Suprapubic skin (tissue), 4 donors: ENCODE measurements around the gene MMAB. TPM values are rescaled to one million over a fixed set of nuclear protein-coding genes. Genes with fewer than 3 reads are reported as not detected.

Experiments
- DNase-seq, 2 donors: peaks; one replicate each; pipeline ENCODE4 v3.0.0-alpha.2; 2019; ENCODE audit warnings: low spot score in 2 of 2
- H3K27ac ChIP-seq: fragments of 200-600 bp; sonication (generic); one replicate; pipeline ENCODE4 v1.5.1; 2019
- H3K27me3 ChIP-seq: fragments of 200-600 bp; sonication (generic); one replicate; pipeline ENCODE4 v1.5.1; 2019
- H3K36me3 ChIP-seq: fragments of 200-600 bp; sonication (generic); one replicate; pipeline ENCODE4 v1.5.1; 2019
- H3K4me1 ChIP-seq: fragments of 200-600 bp; sonication (generic); one replicate; pipeline ENCODE4 v1.5.1; 2019
- H3K4me3 ChIP-seq: fragments of 200-600 bp; sonication (generic); one replicate; pipeline ENCODE4 v1.5.1; 2019; ENCODE audit warnings: mild to moderate bottlenecking
- H3K9me3 ChIP-seq: fragments of 200-600 bp; sonication (generic); one replicate; pipeline ENCODE4 v1.5.1; 2019
- CTCF ChIP-seq, 2 donors: fragments of 200-600 bp in 1 of 2; fragments of 450-650 bp in 1 of 2; sonication (generic) in 1 of 2; IDR thresholded peaks; one replicate each; pipeline ENCODE4 v1.5.1; 2016 to 2019; ENCODE audit warnings: antibody characterized with exemption in 2 of 2, mild to moderate bottlenecking in 1 of 2, moderate library complexity in 1 of 2
- EP300 ChIP-seq: sonication (generic); formaldehyde crosslinking; IDR thresholded peaks from one replicate; pipeline ENCODE4 v1.6.1; 2017; ENCODE audit warnings: antibody characterized with exemption
- POLR2A ChIP-seq, 2 donors: fragments of 450-650 bp; IDR thresholded peaks; one replicate each; pipeline ENCODE4 v1.6.1; 2017; ENCODE audit warnings: antibody characterized with exemption in 2 of 2, mild to moderate bottlenecking in 2 of 2, moderate library complexity in 2 of 2
- POLR2AphosphoS5 ChIP-seq, 3 donors: sonication (generic); formaldehyde crosslinking; IDR thresholded peaks; one replicate each; pipeline ENCODE4 v1.6.1; 2017; ENCODE audit warnings: antibody characterized with exemption in 3 of 3
- WGBS: methylation state at CpG from one replicate; pipeline ENCODE4 v1.1.5; 2018; 5-methylcytosine and 5-hydroxymethylcytosine counted together
- total RNA-seq, 4 donors: library from RNA; depleted of rRNA; stranded (reverse); fragments of >200 nt; gene quantifications; one replicate each; pipeline ENCODE4 v1.1.0, GENCODE V29; 2016

The MMAB gene
- total RNA-seq, 4 donors from 2014 or later: 17.1 to 37.2 (median 24.5) TPM

DNA sequence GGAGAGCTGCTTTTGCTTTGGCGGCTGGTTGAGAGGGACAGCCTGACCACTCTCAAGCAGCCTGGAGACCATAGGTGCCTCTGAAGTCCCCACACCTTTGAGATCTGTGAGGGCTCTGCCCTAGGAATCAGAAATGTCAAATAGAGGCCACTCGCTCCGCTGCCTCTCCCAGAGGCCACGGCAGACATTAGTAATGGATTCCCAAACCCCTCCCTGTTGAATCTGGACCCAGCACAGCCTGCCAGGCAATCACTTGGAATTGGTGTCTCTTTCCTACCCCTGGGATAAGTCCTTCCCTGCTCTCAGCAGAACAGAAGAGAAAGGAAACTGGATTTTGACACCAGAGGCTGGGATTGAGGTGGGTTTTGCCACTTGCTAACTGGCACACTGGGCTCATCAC, 25.0 kb downstream of the MMAB start:
- WGBS: 74% methylated on average over 4 of the region's 4 CpGs
- H3K4me1 ChIP-seq: peaks cover 11% of the 10 kb centered on the region
- TF ChIP-seq POLR2A (IDR thresholded peaks at IDR 0.05) (no peak), EP300 (no peak), CTCF (IDR thresholded peaks at IDR 0.05) (no peak), POLR2AphosphoS5 (IDR thresholded peaks at IDR 0.05) (no peak)
- DNase-seq: no peak
- no peak overlapping the region for H3K4me3 ChIP-seq
- H3K27ac ChIP-seq: no peak overlapping the region
- H3K9me3 ChIP-seq: no peaks in the 10 kb centered on the region
- H3K27me3 ChIP-seq: peaks cover 21% of the 10 kb centered on the region
- no peaks in the 10 kb centered on the region for H3K36me3 ChIP-seq

GRCh38 chr12:109547286-109547685, 26.0 kb downstream of the MMAB start:
- WGBS: 87% methylated on average over 18 of the region's 18 CpGs
- Histone ChIP-seq H3K4me3 (no peak overlapping the region), H3K36me3 (no peaks in the 10 kb centered on the region), H3K27me3 (peaks cover 21% of the 10 kb centered on the region), H3K4me1 (peaks cover 11% of the 10 kb centered on the region), H3K9me3 (no peaks in the 10 kb centered on the region), H3K27ac (no peak overlapping the region)
- no peak for TF ChIP-seq CTCF (IDR thresholded peaks at IDR 0.05)
- no peak for TF ChIP-seq EP300
- TF ChIP-seq POLR2A (IDR thresholded peaks at IDR 0.05): no peak
- TF ChIP-seq POLR2AphosphoS5 (IDR thresholded peaks at IDR 0.05): no peak
- DNase-seq: no peak

- 67% methylated on average over 5 of the region's 5 CpGs for WGBS
- H3K4me1 ChIP-seq: peaks cover 11% of the 10 kb centered on the region
- no peak for TF ChIP-seq EP300
- TF ChIP-seq CTCF (IDR thresholded peaks at IDR 0.05): no peak
- TF ChIP-seq POLR2A (IDR thresholded peaks at IDR 0.05): no peak
- TF ChIP-seq POLR2AphosphoS5 (IDR thresholded peaks at IDR 0.05): no peak
Observed at GRCh38 chr12:109545826-109546225, 27.5 kb downstream of the MMAB start.

GRCh38 chr12:109544955-109545531, 28.3 kb downstream of the MMAB start:
- Histone ChIP-seq H3K4me3 (no peak overlapping the region), H3K27ac (no peak overlapping the region), H3K27me3 (peaks cover 15% of the 10 kb centered on the region), H3K36me3 (no peaks in the 10 kb centered on the region), H3K4me1 (peaks cover 11% of the 10 kb centered on the region), H3K9me3 (no peaks in the 10 kb centered on the region)
- WGBS: 10% methylated on average over 2 of the region's 7 CpGs
- TF ChIP-seq EP300: no peak
- no peak for TF ChIP-seq CTCF (IDR thresholded peaks at IDR 0.05)
- no peak for TF ChIP-seq POLR2AphosphoS5 (IDR thresholded peaks at IDR 0.05)
- TF ChIP-seq POLR2A (IDR thresholded peaks at IDR 0.05): no peak
- no peak for DNase-seq

More at GRCh38 chr12:109545826-109546225, 27.5 kb downstream of the MMAB start:
- no peak for DNase-seq
- peaks cover 18% of the 10 kb centered on the region for H3K27me3 ChIP-seq
- H3K4me3 ChIP-seq: no peak overlapping the region
- H3K27ac ChIP-seq: no peak overlapping the region
- H3K36me3 ChIP-seq: no peaks in the 10 kb centered on the region
- no peaks in the 10 kb centered on the region for H3K9me3 ChIP-seq

GRCh38 chr12:109542876-109543275, 30.4 kb downstream of the MMAB start:
- Histone ChIP-seq H3K27ac (no peak overlapping the region), H3K36me3 (no peaks in the 10 kb centered on the region), H3K4me3 (no peak overlapping the region), H3K27me3 (peaks cover 11% of the 10 kb centered on the region), H3K4me1 (peaks cover 11% of the 10 kb centered on the region), H3K9me3 (no peaks in the 10 kb centered on the region)
- 88% methylated on average over 6 of the region's 6 CpGs for WGBS
- TF ChIP-seq POLR2AphosphoS5 (IDR thresholded peaks at IDR 0.05) (no peak), EP300 (no peak), CTCF (IDR thresholded peaks at IDR 0.05) (no peak), POLR2A (IDR thresholded peaks at IDR 0.05) (no peak)
- DNase-seq: no peak
